HepG2 (cell line): Measurements from ENCODE around the gene CNPPD1. TPM values are rescaled to one million over a fixed set of nuclear protein-coding genes. Genes with fewer than 3 reads are reported as not detected.

Experiments used
- ARHGAP35 ChIP-seq: sonication (generic); formaldehyde crosslinking; IDR thresholded peaks from 2 replicates; pipeline ENCODE4 v1.9.0; 2022; ENCODE audit warnings: mild to moderate bottlenecking, inconsistent platforms, moderate library complexity, missing genetic modification reagents, borderline replicate concordance
- ARID4A ChIP-seq: sonication (generic); formaldehyde crosslinking; IDR thresholded peaks from 2 replicates; pipeline ENCODE4 v1.5.0; 2020; ENCODE audit warnings: mild to moderate bottlenecking, missing genetic modification reagents, borderline replicate concordance
- BCL3 ChIP-seq: sonication (generic); formaldehyde crosslinking; IDR thresholded peaks from 2 replicates; pipeline ENCODE4 v1.5.1; 2020; ENCODE audit warnings: mild to moderate bottlenecking, missing genetic modification reagents, moderate library complexity
- HBP1 ChIP-seq: IDR thresholded peaks from 2 replicates; pipeline ENCODE4 v1.6.1; 2016; ENCODE audit warnings: low read depth, control low read depth
- HDAC2 ChIP-seq: sonication (generic); formaldehyde crosslinking; IDR thresholded peaks from 2 replicates; pipeline ENCODE4 v1.4.0; 2020; ENCODE audit warnings: missing genetic modification reagents
- HIC2 ChIP-seq: sonication (generic); formaldehyde crosslinking; IDR thresholded peaks from 2 replicates; pipeline ENCODE4 v1.9.0; 2022; ENCODE audit warnings: low read depth, missing genetic modification reagents
- MTF1 ChIP-seq: sonication (generic); formaldehyde crosslinking; IDR thresholded peaks from 2 replicates; pipeline ENCODE4 v1.5.0; 2020; ENCODE audit warnings: missing genetic modification reagents
- TBL1XR1 ChIP-seq: fragments of 150-350 bp; IDR thresholded peaks from 2 replicates; pipeline ENCODE4 v1.6.1; 2014; ENCODE audit warnings: borderline replicate concordance, low read length; ENCODE audit not compliant: partially characterized antibody
- ZBTB46 ChIP-seq: sonication (generic); formaldehyde crosslinking; IDR thresholded peaks from 2 replicates; pipeline ENCODE4 v1.4.0; 2020; ENCODE audit warnings: mild to moderate bottlenecking, missing genetic modification reagents, borderline replicate concordance
- ZMAT5 ChIP-seq: sonication (generic); formaldehyde crosslinking; IDR thresholded peaks from 2 replicates; pipeline ENCODE4 v1.5.0; 2020; ENCODE audit warnings: mild to moderate bottlenecking, low read depth, missing genetic modification reagents, borderline replicate concordance
- ZNF350 ChIP-seq: sonication (generic); formaldehyde crosslinking; IDR thresholded peaks from 2 replicates; pipeline ENCODE4 v1.4.0; 2020; ENCODE audit warnings: mild to moderate bottlenecking, low read depth, missing genetic modification reagents, borderline replicate concordance
- ZNF550 ChIP-seq: sonication (generic); formaldehyde crosslinking; IDR thresholded peaks from 2 replicates; pipeline ENCODE4 v1.4.0; 2020; ENCODE audit warnings: mild to moderate bottlenecking, missing genetic modification reagents, borderline replicate concordance
- ZNF691 ChIP-seq: sonication (generic); formaldehyde crosslinking; IDR thresholded peaks from 2 replicates; pipeline ENCODE4 v1.4.0; 2020; ENCODE audit warnings: missing genetic modification reagents, low read depth, mild to moderate bottlenecking, borderline replicate concordance
- ZNF703 ChIP-seq: sonication (generic); formaldehyde crosslinking; IDR thresholded peaks from 2 replicates; pipeline ENCODE4 v1.5.1; 2020; ENCODE audit warnings: missing genetic modification reagents, mild to moderate bottlenecking, moderate library complexity, borderline replicate concordance
- polyA plus RNA-seq, 8 experiments: library from polyadenylated mRNA; depleted of rRNA in 3 of 8; stranded (reverse) in 7 of 8; unstranded in 1 of 8; fragments of >200 nt; fragmentation: Illumina TruSeq in 4 of 8; extraction: Trizol in 4 of 8; gene quantifications; 2 replicates each; pipeline versions ENCODE4 v1.2.1 to v1.2.3, GENCODE V29; 2011 to 2016; ENCODE audit warnings: low read depth in 4 of 8, missing spikeins in 1 of 8, mixed read lengths in 1 of 8; ENCODE audit not compliant: insufficient read depth in 1 of 8
- total RNA-seq, 5 experiments: library from RNA; depleted of rRNA; stranded (reverse); fragments of >200 nt; fragmentation: Illumina TruSeq; extraction: Trizol; gene quantifications; 2 replicates each; pipeline ENCODE4 v1.2.3, GENCODE V29; 2016; ENCODE audit warnings: low read depth in 1 of 5

The CNPPD1 gene
- total and polyA plus RNA-seq, 2 of the 13 experiments (the other 11 are each of a cell fraction or from before 2014, with no cell fraction given) = 35.5 to 49.4 TPM

- peak; percentile 88 for TF ChIP-seq BCL3 (CRISPR knock-in tag)
- peak; percentile 92 for TF ChIP-seq ZNF350
- no peak for TF ChIP-seq ZNF703 (CRISPR knock-in tag)
- TF ChIP-seq HIC2 (CRISPR knock-in tag) = peak; percentile 64
- 0 out of 2 replicates have a peak, but pooled peaks have one; percentile 34 for TF ChIP-seq HBP1 (CRISPR knock-in tag)
- TF ChIP-seq ZNF691 (CRISPR knock-in tag) = no peak
- TF ChIP-seq ARHGAP35 (CRISPR knock-in tag) = peak; percentile 91
- no peak for TF ChIP-seq TBL1XR1
- TF ChIP-seq ZNF550 (CRISPR knock-in tag) = peak; percentile 92
- peak; percentile 90; the same call in 1 of the 2 replicates for TF ChIP-seq ARID4A (CRISPR knock-in tag)
- TF ChIP-seq ZMAT5 (CRISPR knock-in tag) = no peak
- TF ChIP-seq ZBTB46 = no peak
- TF ChIP-seq MTF1 (CRISPR knock-in tag) = peak; percentile 73
- peak; percentile 69 for TF ChIP-seq HDAC2
Measured at GRCh38 chr2:219160186-219161017, 16.3 kb downstream of the CNPPD1 start, which contains the start of gene NHEJ1 (continued).
